Measurements from ENCODE around the gene DERL3.

Gene DERL3

GRCh38 chr22:23856721-23857605 lies 18.2 kb upstream of the DERL3 start:
- TF ChIP-seq CTCF (IDR thresholded peaks at IDR 0.05; ENCODE audit: low read depth, low read length), result no peak

GRCh38 chr22:23850136-23850611 lies 11.4 kb upstream of the DERL3 start:
- TF ChIP-seq CTCF (IDR thresholded peaks at IDR 0.05; ENCODE audit: low read depth, low read length), result no peak
- no peak overlapping the region for H3K4me3 ChIP-seq (ENCODE audit: low read depth, low read length)

More at GRCh38 chr22:23856721-23857605, 18.2 kb upstream of the DERL3 start:
- H3K4me3 ChIP-seq (ENCODE audit: low read depth, low read length), result peak overlapping the region; percentile 80

GRCh38 chr22:23849009-23850006 lies 10.5 kb upstream of the DERL3 start:
- no peak overlapping the region for H3K4me3 ChIP-seq (ENCODE audit: low read depth, low read length)
- peak; percentile 90 for TF ChIP-seq CTCF (IDR thresholded peaks at IDR 0.05; ENCODE audit: low read depth, low read length)

- H3K4me3 ChIP-seq (ENCODE audit: low read depth, low read length), result no peak overlapping the region
- no peak for TF ChIP-seq CTCF (IDR thresholded peaks at IDR 0.05; ENCODE audit: low read depth, low read length)
Measured at GRCh38 chr22:23847991-23848864, 9.4 kb upstream of the DERL3 start.

- no peak for TF ChIP-seq CTCF (IDR thresholded peaks at IDR 0.05; ENCODE audit: low read depth, low read length)
- H3K4me3 ChIP-seq (ENCODE audit: low read depth, low read length), result no peak overlapping the region
Measured at GRCh38 chr22:23847310-23847920, 8.6 kb upstream of the DERL3 start.

GRCh38 chr22:23846081-23846469 lies 7.3 kb upstream of the DERL3 start:
- no peak overlapping the region for H3K4me3 ChIP-seq (ENCODE audit: low read depth, low read length)
- no peak for TF ChIP-seq CTCF (IDR thresholded peaks at IDR 0.05; ENCODE audit: low read depth, low read length)

All from WI38 (cell line).